Brain pericyte (primary cell): ENCODE results near the gene SCRN3.
"Not testable (repeated sequence)": the region's sequence is repeated elsewhere in the genome, so short reads cannot be mapped to it uniquely, and the experiment has no call there.

Experiments used
- DNase-seq: peaks from one replicate; pipeline ENCODE4 v3.0.0-alpha.2; 2012; ENCODE audit warnings: low read depth, low spot score

Gene SCRN3, protein sequence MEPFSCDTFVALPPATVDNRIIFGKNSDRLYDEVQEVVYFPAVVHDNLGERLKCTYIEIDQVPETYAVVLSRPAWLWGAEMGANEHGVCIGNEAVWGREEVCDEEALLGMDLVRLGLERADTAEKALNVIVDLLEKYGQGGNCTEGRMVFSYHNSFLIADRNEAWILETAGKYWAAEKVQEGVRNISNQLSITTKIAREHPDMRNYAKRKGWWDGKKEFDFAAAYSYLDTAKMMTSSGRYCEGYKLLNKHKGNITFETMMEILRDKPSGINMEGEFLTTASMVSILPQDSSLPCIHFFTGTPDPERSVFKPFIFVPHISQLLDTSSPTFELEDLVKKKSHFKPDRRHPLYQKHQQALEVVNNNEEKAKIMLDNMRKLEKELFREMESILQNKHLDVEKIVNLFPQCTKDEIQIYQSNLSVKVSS

DNA sequence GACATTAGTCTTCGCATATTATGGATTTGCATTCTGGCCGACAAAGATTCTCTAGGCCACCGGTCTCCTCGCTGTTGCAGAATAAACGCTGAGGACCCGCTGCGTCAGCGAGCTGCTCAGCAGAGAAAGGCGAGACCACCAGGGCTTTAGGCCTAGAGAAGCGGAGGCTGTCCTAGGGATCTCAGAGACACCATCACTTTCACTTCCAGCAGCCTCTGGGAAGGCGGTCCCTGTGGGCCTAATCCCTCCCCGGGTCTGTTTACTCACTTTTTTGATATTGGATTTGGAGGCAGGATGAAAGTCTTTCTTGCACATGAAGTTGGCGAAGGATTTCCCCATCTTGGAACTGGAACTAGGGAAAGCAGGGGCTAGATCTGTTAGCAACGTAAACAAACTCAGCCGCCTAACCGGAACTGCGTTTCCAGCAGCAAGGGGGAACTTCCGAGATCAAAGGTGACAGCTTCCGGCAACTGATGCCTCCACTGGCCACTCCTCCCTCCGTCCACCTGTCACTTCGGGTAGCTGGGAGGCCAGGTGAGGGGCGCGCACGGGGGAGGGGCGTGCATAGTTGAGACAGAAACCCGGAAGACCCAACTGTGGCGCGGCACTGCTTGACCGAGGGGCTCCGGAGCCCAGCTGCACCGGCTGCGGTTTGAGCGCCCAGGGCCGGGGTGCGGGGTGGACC is at the start of gene SCRN3:
Gene SCRN3, plus strand, starts transcription at position 447 of the 685 bp plus-strand sequence. CDS start 2,554 bp downstream, outside the sequence.
- peak; percentile 54 for DNase-seq

DNA sequence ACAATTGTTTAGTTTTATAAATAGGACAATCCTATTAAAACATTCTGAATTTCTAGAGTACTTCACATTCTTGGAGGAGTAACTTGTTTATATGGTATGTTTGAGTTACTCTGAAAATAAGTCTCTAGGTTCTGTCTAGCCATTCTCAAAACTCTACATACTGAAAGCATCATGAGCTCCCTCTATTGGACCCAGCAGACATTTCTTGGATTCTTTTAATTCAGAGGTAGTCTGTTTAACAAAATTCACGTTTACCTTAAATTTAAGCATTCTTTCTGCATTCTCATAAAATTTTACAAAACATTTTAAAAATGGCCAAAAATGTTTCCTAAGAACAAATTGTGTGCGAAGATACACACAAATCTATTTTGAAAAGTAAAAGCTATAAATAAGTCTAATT is 45.5 kb upstream of the SCRN3 start:
- DNase-seq = no peak

DNA sequence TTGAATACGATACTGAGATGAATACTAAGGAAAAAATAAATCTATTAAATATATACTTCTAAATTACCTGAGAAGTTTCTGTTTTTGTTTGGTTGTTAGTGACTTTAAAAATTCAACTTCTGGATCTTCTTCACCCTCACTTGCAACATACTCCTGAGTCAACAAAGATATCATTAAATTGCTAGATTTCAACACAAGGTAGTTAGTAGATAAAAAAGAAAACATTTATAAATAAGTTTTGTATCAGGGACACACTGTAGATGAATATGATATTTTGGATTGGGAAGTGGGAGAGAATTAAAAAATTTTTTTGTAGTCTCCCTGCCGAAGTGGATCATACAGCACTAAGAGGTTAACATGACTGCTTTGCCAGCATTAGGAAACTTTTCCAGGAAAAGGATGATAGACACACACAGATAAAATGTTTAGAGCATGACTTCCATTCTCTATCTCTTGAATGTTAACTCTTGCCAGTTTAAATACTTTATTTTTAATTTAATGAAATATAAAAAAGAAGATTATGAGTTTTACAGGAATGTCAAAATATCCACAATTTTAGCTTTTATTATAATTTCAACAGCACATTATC is 44.8 kb upstream of the SCRN3 start:
- no peak for DNase-seq

DNA sequence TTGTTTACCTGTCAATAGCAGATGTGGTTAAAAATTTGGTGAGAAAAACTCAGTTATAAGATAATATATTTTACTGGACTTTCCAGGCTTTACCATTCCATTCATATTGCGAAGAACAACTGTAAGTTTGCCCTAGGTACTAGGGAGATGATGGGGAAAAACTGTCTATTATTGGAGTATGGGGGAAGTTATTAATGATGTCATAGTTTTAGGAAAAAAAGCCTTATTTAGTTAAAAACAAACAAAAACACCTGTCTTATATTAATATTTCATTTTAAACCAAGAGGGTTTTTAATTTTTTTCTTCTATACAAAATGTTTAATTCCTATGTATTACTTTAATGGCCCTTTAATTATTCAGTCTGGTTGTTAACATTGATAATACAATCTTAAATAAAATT is 42.5 kb upstream of the SCRN3 start:
- no peak for DNase-seq

DNA sequence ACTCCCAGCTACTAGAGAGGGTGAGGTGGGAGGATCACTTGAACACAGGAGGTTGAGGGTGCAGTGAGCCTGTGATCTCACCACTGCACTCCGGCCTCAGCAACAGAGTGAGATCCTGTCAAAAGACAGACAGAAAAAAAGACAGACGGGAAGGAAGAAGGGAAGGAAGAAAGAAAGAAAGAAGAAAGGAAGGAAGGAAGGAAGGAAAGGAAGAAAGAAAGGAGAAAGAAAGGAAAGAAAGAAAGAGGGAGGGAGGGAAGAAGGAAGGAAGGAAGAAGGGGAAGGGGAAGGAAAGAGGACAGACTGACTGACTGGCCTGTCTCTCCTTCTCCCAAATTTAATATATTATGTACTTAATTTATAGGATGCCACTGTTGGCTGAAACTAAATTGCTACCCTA is 39.2 kb upstream of the SCRN3 start:
- DNase-seq = no peak

DNA sequence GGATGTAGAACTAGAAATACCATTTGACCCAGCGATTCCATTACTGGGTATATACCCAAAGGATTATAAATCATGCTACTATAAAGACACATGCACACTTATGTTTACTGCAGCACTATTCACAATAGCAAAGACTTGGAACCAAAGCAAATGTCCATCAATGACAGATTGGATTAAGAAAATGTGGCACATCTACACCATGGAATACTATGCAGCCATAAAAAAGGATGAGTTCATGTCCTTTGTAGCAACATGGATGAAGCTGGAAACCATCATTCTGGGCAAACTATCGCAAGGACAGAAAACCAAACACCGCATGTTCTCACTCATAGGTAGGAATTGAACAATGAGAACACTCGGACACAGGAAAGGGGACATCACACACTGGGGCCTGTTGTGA is 35.9 kb upstream of the SCRN3 start:
- DNase-seq = not testable (repeated sequence)

DNA sequence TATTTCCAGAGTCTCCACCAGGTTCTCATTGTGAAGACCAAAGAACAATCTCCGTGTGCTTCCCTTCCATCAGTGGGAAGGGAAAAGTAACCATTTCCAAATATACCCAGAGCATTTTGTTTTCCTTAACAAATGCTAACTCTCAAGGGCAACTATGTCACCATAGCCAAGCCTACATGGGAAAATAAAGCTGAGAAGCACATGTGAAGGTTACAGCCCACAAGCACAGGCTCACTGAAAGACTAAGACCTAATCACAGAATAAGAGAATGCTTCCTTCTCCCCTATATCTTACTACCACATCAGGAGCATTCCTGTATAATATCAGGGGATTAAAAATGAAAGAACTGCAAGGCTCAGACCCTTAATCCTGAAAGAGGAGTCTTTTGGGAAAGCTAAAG is 32.6 kb upstream of the SCRN3 start:
- DNase-seq = no peak

DNA sequence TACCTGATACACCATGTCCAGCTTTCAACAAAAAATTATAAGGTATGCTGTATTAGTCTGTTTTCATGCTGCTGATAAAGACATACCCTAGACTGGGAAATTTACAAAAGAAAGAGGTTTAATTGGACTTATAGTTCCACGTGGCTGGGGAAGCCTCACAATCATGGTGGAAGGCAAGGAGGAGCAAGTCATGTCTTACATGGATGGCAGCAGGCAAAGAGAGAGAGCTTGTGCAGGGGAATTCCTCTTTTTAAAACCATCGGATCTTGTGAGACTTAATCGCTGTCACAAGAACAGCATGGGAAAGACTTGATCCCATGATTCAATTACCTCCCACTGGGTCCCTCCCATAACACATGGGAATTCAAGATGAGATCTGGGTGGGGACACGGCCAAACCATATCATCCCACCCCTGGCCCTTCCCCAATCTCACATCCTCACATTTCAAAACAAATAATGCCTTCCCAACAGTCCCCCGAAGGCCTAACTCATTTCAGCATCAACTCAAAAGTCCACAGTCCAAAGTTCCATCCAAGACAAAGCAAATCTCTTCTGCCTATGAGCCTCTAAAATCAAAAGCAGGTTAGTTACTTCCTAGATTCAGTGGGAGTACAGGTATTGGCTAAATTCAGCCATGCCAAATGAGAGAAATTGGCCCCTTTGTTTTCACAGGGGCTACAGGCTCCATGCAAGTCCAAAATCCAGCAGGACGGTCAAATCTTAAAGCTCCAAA is 31.9 kb upstream of the SCRN3 start:
- not testable (repeated sequence) for DNase-seq

DNA sequence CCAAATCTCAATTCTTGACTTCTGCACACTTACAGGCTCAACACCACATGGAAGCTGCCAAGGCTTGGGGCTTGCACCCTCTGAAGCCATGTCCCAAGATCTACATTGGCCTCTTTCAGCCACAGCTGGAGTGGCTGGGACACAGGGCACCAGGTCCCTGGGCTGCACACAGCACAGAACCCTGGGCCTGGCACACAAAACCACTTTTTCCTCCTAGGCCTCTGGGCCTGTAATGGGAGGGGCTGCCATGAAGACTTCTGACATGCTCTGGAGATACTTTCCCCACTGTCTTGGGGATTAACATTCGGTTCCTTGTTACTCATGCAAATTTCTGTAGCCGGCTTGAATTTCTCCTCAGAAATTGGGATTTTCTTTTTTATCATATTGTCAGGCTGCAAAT is 30.9 kb upstream of the SCRN3 start:
- DNase-seq = no peak

DNA sequence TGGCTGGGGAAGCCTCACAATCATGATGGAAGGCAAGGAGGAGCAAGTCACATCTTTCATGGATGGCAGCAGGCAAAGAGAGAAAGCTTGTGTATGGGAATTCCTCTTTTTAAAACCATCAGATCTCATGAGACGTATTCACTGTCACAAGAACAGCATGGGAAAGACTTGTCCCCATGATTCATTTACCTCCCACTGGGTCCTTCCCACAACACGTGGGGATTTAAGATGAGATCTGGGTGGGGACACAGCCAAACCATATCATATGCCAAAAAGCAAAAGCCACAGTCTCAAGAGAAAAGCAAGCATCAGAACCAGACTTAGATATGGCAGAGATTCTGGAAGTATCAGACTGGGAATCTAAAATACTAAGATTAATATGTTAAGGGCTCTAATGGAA is 30.0 kb upstream of the SCRN3 start:
- DNase-seq = no peak

DNA sequence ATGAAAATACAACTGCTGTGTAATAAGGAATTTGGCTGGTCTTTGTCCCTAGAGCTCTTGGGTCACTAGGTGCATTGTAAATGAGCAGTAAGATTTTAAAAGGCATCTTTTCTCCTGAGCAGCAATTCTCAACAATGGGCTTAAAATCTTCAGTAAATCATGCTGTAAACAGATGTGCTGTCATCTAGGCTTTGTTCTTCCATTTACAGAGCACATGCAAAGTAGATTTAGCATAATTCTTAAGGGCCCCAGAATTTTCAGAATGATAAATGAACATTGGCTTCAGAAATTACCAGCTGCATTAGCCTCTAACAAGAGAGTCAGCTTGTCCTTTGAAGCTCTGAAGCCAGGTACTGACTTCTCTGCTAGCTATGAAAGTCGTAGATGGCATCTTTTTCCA is 26.8 kb upstream of the SCRN3 start:
- no peak for DNase-seq

DNA sequence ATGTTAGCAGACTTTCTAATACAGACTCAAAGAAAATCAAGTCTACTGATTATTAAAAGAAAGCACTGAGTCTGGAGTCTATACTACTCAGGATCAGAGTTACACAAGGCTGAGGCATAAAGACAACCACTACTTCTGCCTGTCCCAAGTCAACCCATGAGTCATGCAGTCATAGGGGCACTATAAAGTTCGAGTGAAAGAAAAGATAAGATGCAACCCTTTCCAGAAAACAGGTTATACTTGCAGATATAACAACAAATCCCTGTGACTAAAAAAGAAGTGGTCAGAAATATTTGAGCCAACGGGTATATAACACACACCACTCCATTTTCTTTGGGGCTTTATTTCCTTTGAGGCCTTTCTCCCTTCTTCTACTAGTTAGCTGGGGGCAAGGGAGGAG is 18.6 kb upstream of the SCRN3 start:
- no peak for DNase-seq

DNA sequence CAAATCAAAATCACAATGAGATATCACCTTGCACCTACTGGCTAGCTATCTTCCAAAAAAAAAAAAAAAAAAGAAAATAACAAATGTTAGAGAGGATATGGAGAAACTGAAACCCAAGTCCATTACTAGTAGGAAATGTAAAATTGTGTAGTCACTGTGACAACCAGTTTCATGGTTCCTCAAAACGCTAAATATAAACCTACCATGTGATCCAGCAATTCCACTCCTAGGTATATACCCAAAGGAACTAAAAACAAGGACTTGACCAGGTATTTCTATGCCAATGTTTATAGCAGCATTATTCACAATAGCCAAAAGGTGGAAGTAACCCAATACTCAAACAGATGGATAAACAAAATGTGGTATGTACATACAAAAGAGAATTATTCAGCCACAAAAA is 11.7 kb upstream of the SCRN3 start:
- DNase-seq = no peak

DNA sequence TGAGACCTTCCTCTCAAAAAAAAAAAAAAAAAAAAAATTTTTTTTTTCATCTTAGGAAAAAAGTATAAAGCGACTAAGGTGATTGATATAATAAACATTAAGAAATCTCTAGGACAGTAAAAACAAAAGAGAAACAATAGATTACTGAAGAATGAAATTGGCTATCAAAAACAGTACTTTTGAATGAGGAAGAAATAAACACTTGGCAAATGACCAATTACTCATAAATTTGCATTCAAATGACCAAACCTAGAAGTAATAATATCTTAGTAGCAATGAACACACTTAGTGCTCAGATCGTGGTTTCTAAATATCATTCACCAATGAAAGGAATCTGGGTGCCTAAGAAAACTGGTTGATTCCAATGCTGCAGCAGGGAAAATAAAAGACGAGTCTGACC is 10.3 kb upstream of the SCRN3 start:
- no peak for DNase-seq

DNA sequence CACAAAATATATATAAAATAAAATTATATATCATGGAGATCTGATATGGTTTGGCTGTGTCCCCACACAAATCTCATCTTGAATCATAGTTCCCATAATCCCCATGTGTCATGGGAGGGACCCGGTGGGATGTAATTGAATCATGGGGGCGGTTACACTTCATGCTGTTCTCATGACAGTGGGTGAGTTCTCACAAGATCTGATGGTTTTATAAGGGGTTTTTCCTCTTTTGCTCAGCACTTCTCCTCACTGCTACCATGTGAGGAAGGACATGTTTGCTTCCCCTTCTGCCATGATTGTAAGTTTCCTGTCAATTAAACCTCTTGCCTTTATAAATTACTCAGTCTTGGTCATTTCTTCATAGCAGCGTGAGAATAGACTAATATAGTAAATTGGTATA is 6.8 kb upstream of the SCRN3 start:
- not testable (repeated sequence) for DNase-seq

DNA sequence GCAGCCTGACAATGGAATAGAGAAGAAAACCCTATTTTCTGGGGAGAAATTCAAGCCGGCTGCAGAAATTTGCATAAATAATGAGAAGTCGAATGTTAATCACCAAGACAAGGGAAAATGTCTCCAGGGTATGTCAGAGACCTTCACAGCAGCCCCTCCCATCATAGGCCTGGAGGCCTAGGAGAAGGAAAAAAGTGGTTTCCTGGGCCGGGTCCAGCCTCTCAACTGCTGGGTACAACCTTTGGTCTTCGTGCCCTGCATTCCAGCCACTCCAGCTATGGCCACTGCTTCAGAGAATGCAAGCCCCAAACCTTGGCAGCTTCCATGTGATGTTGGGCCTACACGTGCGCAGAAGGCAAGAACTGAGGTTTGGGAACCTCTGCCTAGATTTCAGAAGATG is 6.0 kb upstream of the SCRN3 start:
- DNase-seq = no peak

DNA sequence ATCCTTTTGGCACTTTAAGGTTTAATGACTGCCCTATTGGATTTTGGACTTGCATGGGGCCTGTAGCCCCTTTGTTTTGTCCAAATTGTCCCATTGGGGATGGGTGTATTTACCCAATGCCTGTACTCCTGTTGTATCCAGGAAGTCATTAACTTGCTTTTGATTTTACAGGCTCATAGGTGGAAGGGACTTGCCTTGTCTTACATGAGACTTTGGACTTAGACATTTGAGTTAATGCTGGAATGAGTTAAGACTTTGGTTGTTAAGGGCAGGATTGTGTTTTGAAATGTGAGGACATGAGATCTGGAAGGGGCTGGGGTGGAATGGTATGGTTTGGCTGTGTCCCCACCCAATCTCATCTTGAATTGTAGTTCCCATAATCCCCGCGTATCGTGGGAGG is 5.2 kb upstream of the SCRN3 start:
- DNase-seq = not testable (repeated sequence)

DNA sequence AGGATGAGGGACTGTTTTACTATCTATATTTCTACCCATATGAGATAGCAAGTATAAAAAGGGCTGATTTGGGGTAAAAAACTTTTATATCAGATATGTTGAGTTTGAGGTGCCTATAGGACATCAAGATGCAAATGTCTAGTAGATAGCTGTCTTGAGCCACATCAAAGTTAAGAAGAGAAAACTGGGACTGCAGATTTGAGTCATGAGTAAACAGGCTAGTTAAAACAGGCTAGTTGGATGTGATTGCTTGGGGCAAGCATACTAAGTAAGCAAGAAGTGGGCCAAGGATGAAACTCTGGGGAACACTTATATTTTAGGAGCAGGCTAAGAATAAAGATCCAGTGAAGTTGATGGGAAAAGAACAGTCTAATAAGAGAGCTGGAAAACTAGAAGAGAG is 2.8 kb upstream of the SCRN3 start:
- DNase-seq = no peak

DNA sequence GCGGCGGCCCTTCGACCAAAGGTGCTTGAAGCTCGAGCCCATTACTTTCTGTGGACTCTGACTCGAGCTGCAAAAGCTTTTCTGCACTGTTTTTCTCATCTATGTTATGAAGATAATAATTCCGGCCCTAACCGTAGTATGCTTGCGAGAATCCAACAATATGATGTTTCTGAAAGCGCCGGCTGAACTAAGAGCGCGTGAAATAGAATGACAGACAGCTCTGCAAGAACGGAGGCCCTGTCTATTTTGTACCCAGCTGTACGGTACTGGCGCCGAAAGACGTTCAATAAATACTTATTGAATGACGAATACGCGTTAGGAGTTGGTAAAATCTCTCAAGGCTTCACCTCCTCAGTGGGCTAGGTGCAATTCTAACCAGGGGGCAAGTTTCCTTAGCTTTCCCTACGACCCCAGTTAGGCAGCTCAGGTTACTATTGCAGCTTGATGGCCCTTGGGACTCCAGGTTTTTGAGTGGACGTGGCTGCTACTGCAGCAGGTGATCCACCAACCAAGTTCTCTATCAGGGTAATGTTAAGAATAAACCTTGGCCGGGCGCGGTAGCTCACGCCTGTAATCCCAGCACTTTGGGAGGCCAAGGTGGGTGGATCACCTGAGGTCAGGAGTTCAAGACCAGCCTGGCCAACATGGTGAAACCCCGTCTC is 570 bp downstream of the SCRN3 start:
- no peak for DNase-seq

DNA sequence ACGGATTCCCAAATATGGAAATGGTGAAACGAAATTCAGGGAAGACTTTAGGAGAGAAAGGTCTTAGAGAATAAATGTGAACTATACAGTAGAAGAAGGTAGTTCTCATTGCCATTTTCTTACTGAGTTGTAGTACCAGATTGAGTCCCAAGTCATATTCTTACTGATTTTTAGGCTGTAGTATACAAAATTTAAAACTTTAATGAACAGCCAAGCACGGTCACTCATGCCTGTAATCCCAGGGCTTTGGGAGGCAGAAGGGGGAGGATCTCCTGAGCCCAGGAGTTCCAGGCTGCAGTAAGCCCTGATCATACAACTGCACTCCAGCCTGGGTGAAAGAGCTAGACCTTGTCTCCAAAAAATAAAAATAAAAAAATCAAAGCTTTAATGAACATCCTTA is 2.2 kb downstream of the SCRN3 start:
- no peak for DNase-seq

DNA sequence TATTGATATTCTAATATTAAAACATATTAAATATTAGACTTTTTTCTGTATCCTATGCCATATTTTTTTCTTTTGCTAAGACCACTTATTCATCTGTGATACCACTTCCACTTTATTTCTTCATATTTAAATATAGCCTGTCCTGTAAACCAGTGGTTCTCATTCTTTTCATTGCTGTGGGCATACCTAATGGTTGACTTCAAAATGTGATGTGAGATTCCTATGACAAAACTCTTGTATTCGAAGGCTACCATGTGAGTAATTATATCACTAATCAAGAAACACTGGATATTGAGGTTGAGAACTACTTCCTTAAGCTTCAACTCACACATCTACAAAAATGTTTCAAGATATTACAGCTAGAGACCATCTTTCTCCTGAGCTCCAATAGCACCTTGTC is 3.6 kb downstream of the SCRN3 start:
- no peak for DNase-seq

DNA sequence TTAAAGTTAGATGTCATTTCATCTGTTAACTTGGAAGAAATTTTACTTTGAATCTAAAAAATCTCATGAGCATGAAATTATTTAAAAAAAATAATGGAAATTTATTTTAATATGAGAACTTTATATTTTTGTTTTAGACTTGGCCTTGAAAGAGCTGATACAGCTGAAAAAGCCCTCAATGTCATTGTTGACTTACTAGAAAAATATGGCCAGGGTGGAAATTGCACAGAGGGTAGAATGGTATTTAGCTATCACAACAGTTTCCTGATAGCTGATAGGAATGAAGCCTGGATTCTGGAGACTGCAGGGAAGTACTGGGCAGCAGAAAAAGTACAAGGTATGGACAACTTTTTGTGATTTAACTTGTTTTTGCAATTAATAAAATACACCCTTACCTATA is 5.3 kb downstream of the SCRN3 start:
- DNase-seq = no peak
